ENCODE results near the gene SFT2D1.
"Not testable (repeated sequence)": the region's sequence is repeated elsewhere in the genome, so short reads cannot be mapped to it uniquely, and the experiment has no call there.

Gene SFT2D1

GRCh38 chr6:166342349-166343149 is at the start of gene SFT2D1:
Gene SFT2D1, minus strand, starts transcription at chr6:166342545. Its CDS starts 64 bp downstream, at chr6:166342481.
- peak; percentile 76 to 77 for DNase-seq

GRCh38 chr6:166389119-166389518 is 46.8 kb upstream of the SFT2D1 start:
- DNase-seq = no peak

- DNase-seq = no peak
Observed at GRCh38 chr6:166388290-166389004, 46.1 kb upstream of the SFT2D1 start.

- DNase-seq = no peak
Observed at GRCh38 chr6:166387642-166388289, 45.4 kb upstream of the SFT2D1 start.

GRCh38 chr6:166387098-166387497 is 44.8 kb upstream of the SFT2D1 start:
- not testable (repeated sequence) for DNase-seq

- DNase-seq = no peak
Observed at GRCh38 chr6:166386111-166386510, 43.8 kb upstream of the SFT2D1 start.

GRCh38 chr6:166383802-166384363 is 41.5 kb upstream of the SFT2D1 start:
- not testable (repeated sequence) for DNase-seq

GRCh38 chr6:166382933-166383801 is 40.8 kb upstream of the SFT2D1 start, which contains the start of gene MPC1:
Gene MPC1, minus strand, starts transcription at chr6:166382940. Its CDS starts 64 bp downstream, at chr6:166382876.
- peak; percentile 89 to 90 for DNase-seq

- no peak for DNase-seq
Observed at GRCh38 chr6:166382500-166382932, 40.2 kb upstream of the SFT2D1 start.

- DNase-seq = peak; percentile 67 to 72
Observed at GRCh38 chr6:166381733-166382499, 39.6 kb upstream of the SFT2D1 start.

- no peak for DNase-seq
Observed at GRCh38 chr6:166381381-166381732, 39.0 kb upstream of the SFT2D1 start.

- DNase-seq = no peak
Observed at GRCh38 chr6:166379800-166380199, 37.5 kb upstream of the SFT2D1 start.

- DNase-seq = no peak
Observed at GRCh38 chr6:166379103-166379586, 36.8 kb upstream of the SFT2D1 start.

GRCh38 chr6:166377721-166378120 is 35.4 kb upstream of the SFT2D1 start:
- DNase-seq = no peak

GRCh38 chr6:166375013-166375412 is 32.7 kb upstream of the SFT2D1 start:
- no peak for DNase-seq

GRCh38 chr6:166370489-166370888 is 28.1 kb upstream of the SFT2D1 start:
- no peak for DNase-seq

GRCh38 chr6:166369782-166370181 is 27.4 kb upstream of the SFT2D1 start:
- DNase-seq = no peak

- DNase-seq = no peak
Observed at GRCh38 chr6:166366921-166367320, 24.6 kb upstream of the SFT2D1 start.

GRCh38 chr6:166365806-166366205 is 23.5 kb upstream of the SFT2D1 start:
- DNase-seq = no peak

- no peak for DNase-seq
Observed at GRCh38 chr6:166365221-166365620, 22.9 kb upstream of the SFT2D1 start.

GRCh38 chr6:166364456-166364855 is 22.1 kb upstream of the SFT2D1 start:
- DNase-seq = no peak

Measured in Kasumi-1 (cell line).